Measurements from ENCODE around the gene CCDC92B.

The CCDC92B gene

DNA sequence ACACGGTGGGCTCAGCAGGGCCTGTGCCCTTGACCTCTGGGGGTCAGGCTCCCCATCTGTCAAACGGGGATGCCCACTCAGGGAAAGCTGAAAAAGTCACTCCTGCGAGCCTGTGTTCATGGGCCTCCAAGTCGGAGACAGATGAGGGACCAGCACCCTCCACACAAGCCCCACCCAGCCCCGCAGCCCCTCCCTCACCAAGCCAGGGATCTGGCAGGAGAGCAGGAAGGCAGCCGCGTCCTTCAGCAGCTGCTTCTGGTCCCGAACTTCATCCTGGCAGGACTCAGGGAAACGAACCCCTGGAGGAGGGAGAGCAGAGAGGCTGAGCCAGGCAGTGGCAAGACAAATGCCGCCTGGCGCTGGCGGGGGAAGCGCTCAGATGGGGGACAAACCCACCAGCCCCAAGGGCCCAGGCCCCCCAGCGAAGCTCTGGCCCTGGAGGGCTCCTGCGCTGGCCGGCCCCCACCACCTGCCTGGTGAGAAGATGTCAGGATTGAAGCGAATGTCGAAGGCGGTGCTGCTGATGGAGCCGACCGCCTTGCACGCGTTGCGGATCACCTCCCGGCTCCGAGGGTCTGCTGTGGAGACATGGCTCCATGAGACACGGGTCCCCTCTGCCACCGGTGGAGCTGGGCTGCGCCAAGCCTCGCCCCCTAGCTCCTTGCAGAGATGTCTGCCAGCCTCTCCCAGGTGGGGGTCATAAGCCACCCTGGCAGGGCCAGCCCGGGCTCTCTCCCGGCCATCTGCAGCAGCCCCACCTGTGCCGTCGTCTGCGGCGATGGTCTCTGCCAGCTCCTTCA is 53.3 kb downstream of the CCDC92B start:
- no peak for TF ChIP-seq CTCF (conservative IDR thresholded peaks at IDR 0.05; ENCODE audit: low read length)
- DNase-seq (ENCODE audit: low read depth), result no peak

DNA sequence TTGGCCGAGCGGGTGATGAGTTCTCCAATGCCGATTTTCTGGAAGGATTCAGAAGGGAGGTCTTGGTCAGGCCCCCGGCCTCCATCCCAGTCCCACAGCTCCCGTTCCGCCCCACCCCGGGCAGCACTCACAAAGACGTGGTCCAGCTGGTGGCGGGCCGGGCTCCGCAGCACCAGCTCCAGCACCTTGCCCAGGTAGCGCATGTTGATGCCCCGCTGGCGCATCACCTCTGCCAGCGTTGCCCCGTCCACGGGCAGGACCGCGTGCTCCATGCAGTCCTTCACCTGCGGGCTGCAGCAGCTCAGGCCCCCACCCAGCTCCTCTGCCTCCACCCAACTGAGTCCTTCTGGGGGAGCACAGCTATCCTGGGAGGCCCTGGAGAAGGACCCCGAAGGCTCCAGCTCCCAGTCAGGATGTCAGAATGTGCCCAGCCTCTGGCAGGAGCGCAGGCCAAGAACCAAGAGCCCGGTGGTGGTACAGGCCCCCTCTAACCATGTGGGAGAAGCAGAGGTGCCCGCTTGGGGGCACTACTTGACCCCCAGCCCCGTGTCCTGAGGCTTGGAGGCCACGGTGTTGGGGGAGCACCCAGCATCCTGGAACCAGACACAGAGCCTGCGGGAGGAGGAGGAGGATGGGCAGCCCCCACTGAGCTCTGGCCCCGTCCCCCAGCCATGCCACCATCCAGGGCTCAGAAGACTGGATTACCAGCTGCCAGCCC is 54.0 kb downstream of the CCDC92B start:
- no peak for TF ChIP-seq CTCF (conservative IDR thresholded peaks at IDR 0.05; ENCODE audit: low read length)
- H3K4me3 ChIP-seq (ENCODE audit: low read length), result no peak overlapping the region
- DNase-seq (ENCODE audit: low read depth), result no peak

More for the DNA sequence above, 53.3 kb downstream of the CCDC92B start:
- no peak overlapping the region for H3K4me3 ChIP-seq (ENCODE audit: low read length)

GRCh38 chr17:2694381-2695242 is 54.8 kb downstream of the CCDC92B start:
- TF ChIP-seq CTCF (conservative IDR thresholded peaks at IDR 0.05; ENCODE audit: low read length), result no peak
- H3K4me3 ChIP-seq (ENCODE audit: low read length), result no peak overlapping the region
- DNase-seq (ENCODE audit: low read depth), result no peak

DNA sequence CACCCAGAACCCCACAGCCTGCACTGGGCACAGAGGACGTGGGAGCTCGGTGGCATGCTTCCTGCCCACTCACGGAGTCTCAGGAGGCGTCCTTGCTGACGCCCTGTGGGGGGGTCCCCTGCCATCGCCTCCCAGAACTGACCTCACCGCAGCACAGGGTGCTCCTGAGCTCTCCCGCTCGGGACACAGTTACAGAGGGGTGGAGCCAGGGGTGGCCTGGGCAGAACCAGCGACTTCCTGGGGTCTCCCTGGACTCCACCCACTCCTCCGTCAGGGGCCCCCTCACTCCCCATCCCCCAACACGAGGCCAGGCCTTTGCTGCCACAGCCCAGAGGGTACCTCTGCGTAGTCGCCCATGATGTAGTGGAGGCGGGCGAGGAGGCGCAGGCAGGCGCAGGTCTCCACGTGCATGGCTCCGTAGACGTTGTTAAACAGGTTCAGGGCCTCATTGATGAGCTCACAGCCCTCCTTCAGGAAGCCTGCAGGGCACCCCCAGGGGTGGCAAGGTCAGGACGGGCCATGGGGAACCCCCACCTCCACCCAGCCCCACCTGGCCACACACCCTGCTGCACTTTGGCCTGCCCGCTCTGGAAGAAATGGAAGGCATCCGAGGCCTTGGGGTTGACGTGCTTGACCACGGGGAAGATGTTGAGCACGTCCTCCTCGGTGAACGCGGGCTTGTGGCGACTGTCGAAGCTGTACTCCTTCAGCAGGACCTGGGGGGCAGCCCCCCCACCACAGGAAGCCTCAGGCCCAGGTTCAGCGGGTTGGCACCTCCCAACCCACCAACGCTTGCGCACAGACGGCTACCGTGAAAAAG is 55.7 kb downstream of the CCDC92B start:
- no peak for DNase-seq (ENCODE audit: low read depth)
- no peak overlapping the region for H3K4me3 ChIP-seq (ENCODE audit: low read length)
- TF ChIP-seq CTCF (conservative IDR thresholded peaks at IDR 0.05; ENCODE audit: low read length), result no peak

DNA sequence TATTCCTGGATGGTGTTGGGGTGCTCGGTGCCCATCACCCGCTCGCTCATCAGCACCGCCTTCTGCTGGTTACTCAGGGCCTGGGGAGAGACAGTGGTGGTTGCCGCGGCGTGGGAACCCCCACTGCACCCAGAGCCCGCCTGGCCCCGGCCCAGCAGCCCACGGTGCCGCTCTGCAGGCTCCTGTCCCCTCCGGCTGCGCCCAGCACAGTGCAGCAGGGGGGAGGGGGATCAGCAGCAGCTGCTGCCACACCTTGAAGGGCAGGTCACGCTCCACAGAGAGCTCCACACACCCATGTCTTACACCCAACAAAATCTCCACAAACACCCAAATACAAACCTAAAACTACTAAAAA is 56.7 kb downstream of the CCDC92B start:
- no peak for DNase-seq (ENCODE audit: low read depth)
- no peak for TF ChIP-seq CTCF (conservative IDR thresholded peaks at IDR 0.05; ENCODE audit: low read length)
- no peak overlapping the region for H3K4me3 ChIP-seq (ENCODE audit: low read length)

- no peak for DNase-seq (ENCODE audit: low read depth)
Observed at GRCh38 chr17:2691965-2692780, 57.3 kb downstream of the CCDC92B start.

More at GRCh38 chr17:2691965-2692780, 57.3 kb downstream of the CCDC92B start:
- H3K4me3 ChIP-seq (ENCODE audit: low read length), result no peak overlapping the region
- TF ChIP-seq CTCF (conservative IDR thresholded peaks at IDR 0.05; ENCODE audit: low read length), result no peak
